ENCODE data around the gene QPCT.
A peak's percentile ranks its signal among the peaks of the same experiment; 100 is the strongest.
"Not testable (repeated sequence)": the region's sequence is repeated elsewhere in the genome, so short reads cannot be mapped to it uniquely, and the experiment has no call there.

Gene QPCT

DNA sequence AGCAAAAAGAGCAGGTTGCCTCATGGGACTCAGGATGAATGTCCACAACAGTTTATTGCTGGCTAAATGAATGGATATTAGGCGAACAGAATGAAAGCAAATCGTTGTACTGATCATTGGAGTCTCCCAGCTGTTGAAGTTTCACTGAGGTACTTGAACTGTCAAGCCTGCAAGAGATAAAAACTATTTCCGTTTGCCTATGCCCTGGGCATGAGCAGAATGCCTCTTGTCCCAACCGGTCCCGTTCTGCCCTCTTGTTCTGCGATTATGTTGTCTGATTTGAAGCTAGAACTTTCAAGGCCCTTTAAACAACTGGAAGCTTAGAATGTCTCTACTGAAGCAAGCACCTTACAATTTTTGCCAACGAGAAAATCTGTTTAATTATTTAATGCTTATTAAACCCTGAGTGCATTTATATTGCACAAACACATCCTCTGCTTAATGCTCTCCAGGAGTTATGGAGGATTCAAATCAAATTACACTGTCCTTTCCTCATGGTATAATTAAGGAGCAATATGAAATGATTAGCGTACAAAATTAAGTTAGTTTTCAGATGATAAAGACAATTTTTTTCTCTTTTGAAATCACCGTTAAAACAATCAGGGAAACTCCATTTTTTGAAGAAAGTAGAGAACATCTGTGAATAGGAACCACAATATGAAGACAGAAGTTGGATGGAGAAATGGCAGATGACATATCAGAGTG, 17.7 kb downstream of the QPCT start:
- no peak for DNase-seq

DNA sequence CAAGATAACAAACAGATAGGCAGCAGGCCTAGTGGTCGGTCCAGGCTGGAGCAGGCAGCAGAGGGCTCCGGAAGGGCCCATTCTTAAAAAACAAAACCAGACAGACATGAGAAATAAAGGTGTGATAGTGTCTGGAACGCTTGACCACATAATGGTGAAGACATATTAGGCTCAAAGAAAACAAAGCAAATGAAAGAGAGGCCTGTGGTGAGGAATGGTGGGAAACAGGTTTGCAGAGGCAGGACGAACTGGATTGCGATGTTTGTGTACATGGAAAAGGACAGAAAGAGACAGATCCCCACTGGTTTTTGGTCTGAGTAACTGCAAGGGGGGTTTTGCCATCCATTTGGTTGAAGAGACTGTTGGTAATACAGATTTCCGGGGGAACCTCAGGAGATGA, 19.9 kb downstream of the QPCT start:
- no peak for DNase-seq

DNA sequence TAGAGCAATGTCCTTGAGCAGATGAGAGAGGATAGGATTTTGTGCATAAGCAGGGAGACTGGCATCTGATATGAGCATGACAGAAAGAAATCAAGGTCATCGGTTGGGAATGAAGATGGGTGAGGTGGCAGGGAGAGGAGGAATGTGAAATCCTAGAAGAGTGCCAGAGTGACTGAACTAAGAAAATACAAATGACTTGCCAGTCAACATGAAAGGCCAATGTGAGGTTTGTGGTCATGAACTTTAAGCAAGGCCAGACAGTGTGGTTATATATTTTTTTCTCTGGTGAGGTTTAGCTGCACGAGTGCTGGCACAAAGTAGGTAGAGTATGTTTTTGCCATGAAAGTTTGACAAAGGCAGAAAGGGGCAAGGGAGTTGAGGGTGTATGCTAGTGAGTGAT, 21.2 kb downstream of the QPCT start:
- no peak for DNase-seq

DNA sequence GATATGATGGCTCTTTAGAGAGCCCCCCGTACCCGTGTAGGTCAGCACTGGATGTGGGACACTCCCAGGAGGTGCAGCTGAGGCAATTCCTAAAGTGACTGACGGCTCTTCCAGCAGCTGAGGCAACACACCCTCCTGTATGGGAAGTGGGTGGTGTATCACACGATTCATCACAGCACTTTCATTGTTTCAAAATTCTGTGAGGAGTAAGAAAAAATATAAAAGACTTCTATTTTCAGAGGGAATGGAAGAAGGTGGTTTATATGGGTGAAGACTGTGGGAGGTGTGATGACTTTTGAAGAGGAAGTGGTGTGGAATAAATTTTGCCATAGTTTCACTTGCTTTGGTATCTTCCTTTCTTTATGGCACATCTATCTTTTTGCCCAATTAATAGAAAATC, 22.3 kb downstream of the QPCT start:
- peak; percentile 80 for DNase-seq

DNA sequence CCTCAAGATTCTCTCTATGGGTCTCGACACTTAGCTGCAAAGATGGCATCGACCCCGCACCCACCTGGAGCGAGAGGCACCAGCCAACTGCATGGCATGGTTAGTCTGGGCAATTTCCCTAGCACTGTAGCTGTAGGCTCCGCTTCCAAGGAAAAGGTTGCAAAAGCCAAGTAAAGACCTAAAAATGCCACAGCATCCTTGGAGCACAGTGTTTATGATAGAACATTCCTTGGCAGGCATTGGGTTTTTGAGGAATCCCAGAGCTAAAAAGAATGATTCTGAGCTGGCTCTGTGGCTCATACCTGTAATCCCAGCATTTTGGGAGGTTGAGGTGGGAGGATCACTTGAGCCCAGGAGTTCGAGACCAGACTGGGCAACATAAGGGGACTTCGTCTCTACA, 22.9 kb downstream of the QPCT start:
- DNase-seq = no peak

DNA sequence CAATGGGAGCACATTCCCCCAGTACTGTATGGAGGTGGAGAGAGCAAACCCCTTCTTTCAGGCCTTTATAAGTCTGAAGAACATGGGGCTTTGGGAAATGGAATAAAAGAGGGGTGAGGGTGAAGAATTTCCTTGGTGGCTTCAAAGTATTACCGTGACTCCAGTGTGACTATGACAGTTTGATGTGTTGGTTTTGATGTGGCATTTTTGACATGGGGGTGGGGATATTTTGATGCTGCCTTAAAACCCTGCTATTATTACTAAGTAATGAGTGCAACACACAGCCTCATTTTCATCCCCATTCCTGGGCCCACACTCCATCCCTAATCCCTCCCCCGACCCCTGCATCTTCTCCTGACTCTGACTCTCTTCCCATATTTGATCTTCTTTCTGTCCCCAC, 23.6 kb downstream of the QPCT start:
- DNase-seq = no peak

DNA sequence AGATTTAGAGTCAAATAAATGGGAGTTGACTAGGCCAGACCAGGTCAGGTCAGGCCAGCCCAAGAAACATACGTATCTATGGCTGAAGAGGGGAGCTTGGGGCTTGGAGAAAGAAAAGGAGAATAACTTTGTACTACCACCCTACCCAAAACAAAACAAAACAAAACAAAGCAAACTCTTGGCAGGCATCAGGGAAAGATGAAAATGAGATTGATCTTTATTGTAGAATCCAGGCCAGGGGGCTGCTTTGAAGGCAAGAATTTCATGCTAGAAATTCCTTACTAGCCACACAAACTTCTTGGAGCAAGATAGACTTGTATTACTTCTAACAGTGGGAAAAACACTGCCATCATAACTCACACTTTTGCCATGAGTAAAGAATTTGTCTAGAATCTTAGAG, 26.2 kb downstream of the QPCT start:
- no peak for DNase-seq

DNA sequence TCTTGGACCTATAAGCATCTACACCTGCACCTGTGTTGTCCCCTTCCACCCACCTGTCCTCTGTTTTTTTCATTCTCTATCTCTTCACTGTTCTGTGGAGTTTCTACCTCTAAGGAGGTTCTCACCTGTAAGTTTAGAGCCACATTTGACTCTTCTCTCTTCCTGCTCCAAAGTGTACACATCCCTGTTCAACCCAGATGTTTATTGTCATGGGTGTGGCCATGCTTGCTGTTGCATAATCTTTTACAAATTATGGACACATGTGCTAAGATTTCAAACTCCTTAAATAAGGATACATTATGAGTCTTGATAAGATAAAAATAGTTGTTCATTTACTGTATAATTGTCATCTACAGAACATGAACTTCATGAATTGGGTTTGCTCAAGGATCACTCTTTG, 27.6 kb downstream of the QPCT start:
- DNase-seq = no peak

DNA sequence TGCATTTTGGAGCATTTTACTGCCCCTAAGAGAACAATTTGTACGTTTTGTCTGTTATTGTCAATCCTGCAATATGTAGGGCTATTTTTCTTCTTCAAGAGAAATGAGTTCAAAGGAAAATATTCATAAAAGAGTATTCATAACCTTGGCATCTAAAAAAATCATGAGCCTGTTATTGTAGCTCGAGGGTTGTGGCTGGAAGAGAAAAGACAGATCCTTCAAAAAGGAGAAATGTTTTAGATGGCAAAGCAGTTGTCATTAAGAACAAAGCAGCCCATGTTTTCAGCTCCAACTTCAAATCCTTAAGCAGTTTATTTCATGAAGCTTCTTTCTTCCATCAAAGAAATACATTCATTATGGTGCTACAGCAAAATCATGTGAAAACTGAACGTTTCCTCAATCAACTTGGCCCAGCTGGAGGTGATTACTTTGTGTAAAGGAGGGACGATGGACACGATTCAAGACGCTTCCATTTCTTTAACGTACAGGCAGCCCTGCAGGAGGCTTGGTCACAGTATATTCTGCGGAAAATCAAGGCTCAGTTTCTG, 31.4 kb downstream of the QPCT start:
- no peak for DNase-seq

DNA sequence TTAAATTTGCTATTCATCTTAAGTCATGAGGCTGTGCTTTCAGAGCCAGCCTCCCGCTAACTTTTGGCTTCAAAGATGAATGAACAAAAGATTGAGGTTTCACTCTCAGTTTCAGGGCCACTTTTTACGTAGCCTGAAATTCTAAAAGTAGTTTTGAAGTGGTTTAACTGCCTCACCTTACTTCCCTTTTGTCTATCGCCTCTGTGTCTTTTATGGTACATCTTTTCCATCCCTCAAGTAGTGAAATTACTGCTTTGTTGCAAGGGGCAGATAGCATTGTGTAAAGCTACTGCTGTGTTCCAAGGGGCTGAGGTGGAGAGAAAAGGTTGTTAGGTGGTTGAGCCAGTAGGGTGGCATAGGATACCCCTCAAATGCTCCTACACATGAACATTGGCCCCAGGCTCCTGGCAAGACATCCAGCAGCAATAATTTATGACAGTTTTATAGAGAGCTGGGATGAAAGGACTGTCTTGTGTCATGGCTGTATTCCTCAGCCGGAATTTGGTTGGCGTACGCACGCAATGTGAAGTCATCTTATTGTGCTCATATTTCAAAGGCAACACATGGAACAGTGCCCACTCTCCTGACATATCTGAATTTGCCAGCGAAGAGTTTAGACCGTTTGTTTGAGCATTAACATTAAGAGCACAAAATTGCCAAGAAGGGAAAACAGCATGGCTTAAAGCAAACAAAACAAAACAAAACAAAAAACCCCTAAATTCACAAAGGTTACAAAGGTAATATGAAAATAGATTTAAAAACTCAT, 32.2 kb downstream of the QPCT start:
- DNase-seq = no peak

DNA sequence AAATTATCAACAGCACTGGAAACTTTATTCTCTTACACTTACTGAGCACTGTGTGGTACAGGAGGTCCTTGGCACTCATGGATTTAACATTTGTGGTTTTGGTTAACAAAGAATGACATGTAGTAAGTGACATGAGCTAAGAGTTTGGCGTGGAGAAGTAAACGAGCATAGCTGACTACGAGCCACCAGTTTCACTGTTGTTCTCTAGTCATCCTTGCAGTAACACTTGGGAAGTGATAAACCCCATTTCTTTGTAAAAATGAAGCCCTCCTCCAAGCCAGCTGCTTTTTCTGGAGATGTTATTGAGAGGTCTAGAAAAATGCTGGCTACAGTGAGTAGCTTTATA, 32.7 kb downstream of the QPCT start:
- DNase-seq = peak; percentile 61

DNA sequence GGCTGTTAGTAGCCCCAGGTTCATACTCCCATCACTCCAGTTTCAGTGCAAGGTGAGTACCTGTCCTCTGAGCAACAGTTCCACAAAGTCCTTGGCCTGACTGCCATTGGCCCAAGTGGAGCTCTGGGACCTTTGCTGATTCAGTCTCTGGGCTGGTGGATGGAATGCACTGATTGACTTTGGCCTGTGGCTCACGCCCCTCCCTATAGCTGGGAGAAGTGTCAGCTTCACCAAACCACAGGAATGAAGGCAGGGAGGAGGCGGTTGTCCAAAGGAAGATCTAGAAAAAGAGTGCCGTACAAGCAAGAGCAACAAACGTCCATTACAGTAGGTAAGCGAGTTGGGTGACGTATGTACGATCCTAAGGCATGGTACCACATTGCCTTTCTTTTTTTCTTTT, 34.0 kb downstream of the QPCT start:
- no peak for DNase-seq

DNA sequence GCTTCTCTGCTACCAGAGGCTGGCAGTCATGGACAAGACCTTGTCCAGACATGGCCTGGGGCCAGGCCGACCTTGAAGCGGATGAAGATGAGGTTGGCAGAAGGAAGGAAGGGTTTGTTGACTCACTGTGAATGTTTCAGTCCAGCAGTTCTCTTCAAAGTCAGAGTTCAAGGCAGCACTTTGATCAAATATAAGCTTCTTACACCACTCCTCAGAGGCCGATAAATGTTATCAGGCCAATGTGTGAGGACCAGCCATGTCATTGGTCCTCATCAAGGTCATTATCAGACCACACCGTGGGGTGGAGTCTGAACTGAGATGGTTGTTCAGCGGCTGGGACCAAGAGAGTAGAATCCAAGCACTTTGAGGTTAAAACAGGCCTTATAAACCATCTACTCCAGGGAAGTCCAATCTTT, 35.5 kb downstream of the QPCT start:
- no peak for DNase-seq

DNA sequence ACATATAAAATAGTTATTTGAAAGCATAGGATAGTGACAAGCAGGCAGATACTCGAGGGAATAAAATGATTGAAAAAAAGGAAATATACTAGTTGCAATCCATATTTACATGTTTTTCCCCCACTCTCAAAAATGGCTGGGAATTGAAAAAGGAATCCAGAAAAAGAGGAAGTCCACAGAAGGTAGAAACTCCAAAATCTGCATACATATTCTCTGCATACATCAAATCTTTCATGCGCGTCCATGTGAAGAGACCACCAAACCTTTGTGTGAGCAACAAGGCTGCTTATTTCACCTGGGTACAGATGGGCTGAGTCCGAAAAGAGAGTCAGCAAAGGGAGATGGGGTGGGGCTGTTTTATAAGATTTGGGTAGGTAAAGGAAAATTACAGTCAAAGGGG, 36.4 kb downstream of the QPCT start:
- not testable (repeated sequence) for DNase-seq

DNA sequence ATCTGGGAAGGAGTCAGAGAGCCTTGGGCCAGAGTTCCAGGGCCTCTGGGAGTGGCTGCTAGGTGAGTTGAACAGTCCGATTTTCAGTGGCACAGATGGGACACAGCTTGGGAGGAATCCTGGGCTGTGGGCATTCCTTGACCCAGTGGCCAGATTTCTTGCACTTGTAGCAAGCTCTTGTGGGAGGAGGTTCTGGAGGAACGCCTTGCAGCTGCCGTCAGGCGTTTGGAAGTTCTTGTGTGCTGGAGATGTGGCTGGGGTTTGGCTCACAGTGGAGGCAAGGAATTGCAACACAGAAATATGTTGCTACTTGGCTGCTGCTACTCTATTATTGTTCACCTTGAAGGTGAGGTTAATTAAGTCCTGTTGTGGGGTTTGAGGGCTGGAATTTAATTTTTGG, 39.8 kb downstream of the QPCT start:
- DNase-seq = not testable (repeated sequence)

DNA sequence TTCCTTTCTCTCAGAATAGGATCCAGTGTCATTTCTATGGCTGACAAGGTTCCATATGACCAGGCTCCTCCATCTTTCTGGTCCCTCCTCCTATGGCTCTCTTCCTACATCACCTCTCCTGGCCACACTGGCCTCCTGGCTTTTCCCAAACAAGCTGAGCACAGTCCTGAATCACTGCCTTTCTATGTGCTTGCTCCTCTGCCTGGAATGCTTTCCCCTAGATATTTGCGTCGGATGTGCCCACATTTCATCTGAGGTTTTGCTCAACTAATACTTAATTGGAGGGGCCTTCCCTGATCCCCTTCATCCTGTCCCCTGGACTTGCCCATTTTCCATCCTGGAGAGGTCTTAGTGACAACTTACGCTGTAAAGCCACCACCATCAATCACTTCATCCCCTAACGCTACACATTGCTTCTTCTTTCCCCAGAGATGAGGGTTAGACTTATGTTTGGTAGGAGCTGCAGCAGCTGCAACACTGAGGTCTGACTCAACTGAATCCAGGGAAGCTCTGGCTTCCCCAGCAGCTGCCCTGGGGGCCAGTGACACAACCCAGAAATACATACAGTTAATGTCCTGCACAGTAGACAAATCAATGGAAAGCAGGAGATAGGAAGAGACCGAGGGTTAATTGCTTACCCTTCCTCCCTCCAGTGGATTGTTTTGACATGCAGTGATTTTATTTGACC, 42.9 kb downstream of the QPCT start:
- no peak for DNase-seq

DNA sequence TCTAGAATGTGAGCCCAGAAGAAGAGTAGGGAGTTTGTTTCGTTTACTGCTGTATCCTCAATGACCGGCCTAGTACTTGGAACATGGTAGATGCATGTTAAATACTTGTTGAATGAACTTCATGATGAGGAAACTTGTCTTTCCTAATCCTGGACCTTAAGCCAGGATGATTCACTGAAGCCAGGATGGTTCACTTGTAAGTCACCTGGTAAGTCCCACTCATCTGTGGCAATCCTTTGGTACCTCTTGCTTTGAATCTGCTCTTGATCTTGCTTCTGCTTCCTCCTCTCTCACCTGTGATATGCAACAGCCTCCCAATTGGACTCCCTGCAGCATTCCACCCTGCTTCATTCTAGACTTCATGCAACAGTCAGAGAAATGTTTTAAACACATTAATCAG, 43.6 kb downstream of the QPCT start:
- peak; percentile 35 for DNase-seq

DNA sequence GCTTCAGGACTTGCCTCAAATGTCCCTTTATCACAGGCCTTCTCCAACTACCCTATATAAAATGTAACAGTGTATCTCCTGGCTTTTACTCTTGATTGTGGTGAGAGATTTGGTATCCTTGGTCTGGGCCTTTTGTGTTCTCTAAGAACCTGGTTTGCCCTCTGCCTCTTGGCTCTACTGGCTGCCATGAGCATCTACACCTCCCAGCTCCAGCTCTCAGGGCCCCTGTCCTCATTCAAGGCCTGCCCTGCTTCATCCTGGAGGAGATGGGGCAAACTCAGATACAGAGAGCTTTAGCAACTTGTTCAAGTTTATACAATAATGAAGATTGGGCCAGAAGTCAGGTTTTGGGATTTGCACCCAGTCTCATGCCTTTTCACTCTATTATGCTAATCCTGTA, 45.0 kb downstream of the QPCT start:
- DNase-seq = no peak

DNA sequence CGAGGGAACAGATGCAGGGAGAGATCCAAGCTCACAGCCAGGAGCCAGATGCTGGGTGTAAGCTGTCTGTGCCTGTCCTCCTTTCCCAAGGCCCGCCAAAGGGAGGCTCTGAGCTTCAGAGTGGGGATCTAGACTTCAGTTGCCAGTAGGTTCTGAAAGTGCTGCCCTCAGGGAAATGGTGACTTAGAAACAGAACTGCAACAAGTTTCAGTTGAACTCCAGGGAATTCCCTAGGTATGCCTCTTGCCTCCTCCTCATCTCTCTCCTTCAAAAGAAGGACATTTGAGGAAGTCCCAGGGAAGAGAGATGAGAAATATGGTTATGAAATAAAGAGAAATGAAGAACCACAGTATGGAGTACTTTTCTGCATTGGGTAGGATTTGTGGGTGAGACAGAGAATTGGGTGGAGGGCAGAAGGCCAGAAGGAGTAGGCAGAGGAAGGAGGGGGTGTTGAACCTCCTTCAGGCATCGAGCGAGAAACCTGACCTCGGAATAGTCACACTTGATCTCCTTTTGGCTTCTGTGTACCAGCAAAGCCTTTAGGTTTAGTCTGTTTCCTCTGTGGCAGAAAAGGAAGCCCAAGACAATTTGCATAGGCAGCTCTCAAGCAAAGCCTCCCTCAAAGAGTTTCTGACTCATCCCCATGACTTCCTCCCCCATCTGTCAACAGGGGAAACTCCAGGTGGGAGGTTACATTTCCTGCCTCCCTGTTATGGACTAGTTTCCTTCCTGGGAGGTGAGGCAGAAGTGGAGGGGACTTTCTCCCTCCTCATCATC, 45.7 kb downstream of the QPCT start:
- peak; percentile 97 for DNase-seq

DNA sequence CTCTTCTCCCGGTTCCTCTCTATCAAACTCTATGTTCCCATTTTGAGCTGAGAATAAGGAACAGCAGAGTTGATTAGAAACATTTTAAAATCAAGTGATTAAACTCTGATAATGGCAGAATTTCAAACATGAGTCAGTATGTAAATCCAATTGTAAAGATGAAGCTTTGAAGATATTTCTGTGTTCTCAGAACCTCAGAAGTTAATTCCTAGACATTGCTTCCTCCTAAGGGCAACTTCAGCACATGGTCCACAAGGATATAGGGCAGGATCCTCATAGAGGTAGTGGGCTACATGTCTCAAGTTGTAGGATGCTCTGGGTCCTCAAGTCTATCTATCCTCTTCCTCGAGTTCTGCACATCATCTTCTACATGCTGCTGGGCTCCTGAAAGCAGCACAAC, 46.3 kb downstream of the QPCT start:
- DNase-seq = no peak

DNA sequence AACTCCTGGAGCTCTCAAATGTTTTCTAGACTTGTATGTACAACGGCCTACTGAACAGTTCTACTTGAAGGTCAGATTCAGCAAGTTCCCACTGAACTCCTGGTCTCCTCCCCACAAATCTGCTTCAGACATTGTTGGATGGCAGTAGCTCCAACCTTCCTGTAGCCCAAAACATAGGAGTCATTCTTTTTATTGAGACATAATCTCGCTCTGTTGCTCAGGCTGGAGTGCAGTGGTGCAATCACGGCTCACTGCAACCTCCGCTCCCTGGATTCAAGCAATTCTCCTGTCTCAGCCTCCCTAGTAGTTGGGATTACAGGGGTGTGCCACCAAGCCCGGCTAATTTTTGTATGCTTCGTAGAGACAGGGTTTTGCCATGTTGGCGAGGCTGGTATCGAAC, 47.3 kb downstream of the QPCT start:
- DNase-seq = peak; percentile 58

DNA sequence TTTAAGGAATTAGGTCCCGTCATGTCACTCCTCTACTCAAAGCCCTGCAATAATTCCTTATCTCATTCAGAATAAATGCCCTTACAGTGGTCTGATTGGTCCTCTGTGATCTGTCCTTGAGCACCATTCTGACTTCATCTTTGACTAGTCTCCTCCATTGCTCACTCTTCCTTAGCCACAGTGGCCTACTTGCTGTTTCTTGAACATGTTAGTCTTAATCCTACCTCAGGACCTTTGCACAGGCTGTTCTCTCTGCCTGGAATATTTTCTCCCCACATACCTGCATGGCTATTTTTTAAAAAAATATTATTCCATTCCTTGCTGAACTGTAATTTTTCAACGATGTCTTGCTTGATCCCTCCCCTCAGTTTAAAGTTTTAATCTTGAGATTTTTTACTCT, 48.0 kb downstream of the QPCT start:
- no peak for DNase-seq

DNA sequence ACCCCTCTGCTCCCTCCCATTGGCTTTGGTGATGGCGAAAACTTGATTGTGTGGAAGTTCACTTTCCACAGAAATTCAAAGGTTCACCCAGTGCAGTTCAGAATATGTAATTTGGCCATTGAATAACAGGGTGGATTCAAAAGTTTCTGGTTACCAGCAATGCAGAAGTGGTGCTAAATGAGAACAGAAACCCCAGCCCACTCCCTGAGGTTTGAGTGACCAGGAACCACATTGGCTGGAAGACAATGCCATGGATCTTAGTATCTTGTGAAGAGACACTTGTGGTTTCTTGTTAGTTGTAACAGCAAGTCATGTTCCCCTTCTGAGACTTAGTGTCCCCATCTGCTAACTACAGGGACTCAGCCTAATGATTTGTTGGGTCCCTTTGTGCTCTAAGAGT, 49.8 kb downstream of the QPCT start:
- peak; percentile 95 for DNase-seq

Measured in inflammatory macrophage treated with lipopolysaccharide for 4 hours (primary cell).